ENCODE data around the gene FGFR3.

The FGFR3 gene

DNA sequence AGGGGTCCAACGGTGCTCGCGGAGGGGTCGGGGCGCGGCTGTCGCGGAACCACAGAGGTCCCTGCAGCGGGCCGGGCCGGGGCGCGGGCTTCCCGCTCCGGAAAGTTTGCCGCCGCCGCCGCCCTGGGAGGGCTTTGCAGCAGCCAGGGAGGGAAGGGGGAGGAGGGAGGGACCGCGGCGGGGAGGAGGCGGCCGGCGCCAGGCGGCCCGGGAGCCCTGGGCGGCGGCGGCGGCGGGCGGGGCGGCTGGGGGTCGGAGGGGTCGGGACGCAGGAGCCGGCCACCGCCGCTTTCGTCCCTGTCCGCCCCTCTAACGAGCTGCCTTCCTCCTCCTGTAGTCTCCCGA lies 375 bp downstream of the FGFR3 start:
- peak overlapping the region; percentile 31 for H3K4me3 ChIP-seq (replicated peaks; ENCODE audit: low read depth, low read length)
- DNase-seq (ENCODE audit: low read depth): peak; percentile 16
- TF ChIP-seq, protein P1, sequence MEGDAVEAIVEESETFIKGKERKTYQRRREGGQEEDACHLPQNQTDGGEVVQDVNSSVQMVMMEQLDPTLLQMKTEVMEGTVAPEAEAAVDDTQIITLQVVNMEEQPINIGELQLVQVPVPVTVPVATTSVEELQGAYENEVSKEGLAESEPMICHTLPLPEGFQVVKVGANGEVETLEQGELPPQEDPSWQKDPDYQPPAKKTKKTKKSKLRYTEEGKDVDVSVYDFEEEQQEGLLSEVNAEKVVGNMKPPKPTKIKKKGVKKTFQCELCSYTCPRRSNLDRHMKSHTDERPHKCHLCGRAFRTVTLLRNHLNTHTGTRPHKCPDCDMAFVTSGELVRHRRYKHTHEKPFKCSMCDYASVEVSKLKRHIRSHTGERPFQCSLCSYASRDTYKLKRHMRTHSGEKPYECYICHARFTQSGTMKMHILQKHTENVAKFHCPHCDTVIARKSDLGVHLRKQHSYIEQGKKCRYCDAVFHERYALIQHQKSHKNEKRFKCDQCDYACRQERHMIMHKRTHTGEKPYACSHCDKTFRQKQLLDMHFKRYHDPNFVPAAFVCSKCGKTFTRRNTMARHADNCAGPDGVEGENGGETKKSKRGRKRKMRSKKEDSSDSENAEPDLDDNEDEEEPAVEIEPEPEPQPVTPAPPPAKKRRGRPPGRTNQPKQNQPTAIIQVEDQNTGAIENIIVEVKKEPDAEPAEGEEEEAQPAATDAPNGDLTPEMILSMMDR (IDR thresholded peaks at IDR 0.05; ENCODE audit: low read length, missing control alignments): no peak

DNA sequence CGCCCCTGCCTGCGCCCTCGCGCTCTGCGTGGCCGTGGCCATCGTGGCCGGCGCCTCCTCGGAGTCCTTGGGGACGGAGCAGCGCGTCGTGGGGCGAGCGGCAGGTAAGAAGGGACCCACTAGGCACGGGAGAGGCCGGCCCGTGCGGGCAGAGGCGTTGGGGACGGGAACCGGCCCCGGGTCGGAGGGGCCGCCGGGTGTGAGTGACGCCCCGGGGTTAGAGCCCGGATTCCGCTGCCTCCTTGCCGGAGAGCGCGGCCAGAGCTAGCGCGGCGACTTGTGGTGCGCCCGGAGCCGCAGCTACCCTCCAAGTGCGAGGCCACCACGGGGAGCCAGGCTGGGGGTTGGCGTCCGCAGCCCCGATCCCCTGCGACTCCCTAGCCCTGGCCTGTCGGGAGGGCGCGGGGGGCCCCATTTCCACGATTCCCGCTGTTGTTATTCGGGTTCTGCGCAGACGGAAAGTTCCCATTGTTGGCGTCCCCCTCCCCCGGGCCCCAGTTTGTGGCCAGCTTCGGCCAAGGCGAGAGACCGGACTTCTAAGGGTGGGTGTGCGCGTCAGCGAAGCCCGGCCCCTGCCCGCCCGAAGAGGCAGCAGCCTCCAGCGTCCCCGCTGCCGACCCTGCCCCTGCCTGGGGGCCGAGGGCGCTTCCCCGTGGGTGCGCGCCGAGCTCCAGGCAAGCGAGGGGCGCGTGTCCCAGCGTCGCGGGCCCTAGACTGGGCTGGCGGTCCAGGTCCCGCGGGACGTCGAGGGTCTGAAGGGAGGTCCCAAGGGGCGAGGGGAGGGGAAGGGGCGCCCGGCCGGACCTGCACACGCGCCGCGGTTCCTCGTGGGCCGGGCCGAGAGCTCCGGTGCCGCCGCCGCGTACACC lies 1.1 kb downstream of the FGFR3 start:
- TF ChIP-seq, protein P1 (IDR thresholded peaks at IDR 0.05; ENCODE audit: low read length, missing control alignments): no peak
- peak; percentile 12 for DNase-seq (ENCODE audit: low read depth)
- peak overlapping the region; percentile 28 for H3K4me3 ChIP-seq (replicated peaks; ENCODE audit: low read depth, low read length)

DNA sequence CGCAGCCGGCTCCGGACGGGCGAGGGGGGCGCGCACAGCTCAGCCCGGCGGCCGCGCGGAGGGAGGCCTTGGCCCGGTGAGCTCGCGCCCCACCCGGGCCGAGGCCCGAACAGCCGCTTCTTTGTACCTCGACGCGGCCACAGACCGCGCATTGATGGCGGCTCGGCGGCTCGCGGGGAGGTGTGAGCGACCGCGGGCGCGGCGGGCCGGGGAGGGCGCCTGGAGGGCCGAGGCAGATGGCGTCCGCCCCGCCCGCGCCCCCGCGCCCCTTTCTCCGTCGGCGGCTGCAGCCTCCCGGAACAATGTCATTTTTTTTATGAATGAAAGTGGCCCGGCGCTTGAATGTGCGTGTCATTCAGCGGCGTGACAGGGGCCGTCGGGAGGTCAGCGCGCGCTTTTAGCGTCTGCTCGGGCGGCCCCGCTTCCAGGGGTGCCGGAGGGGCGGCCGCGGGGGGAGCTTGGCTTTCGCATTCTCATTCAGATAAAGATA lies 1.8 kb downstream of the FGFR3 start:
- TF ChIP-seq, protein P1 (IDR thresholded peaks at IDR 0.05; ENCODE audit: low read length, missing control alignments): no peak
- H3K4me3 ChIP-seq (replicated peaks; ENCODE audit: low read depth, low read length): no peak overlapping the region
- DNase-seq (ENCODE audit: low read depth): no peak

DNA sequence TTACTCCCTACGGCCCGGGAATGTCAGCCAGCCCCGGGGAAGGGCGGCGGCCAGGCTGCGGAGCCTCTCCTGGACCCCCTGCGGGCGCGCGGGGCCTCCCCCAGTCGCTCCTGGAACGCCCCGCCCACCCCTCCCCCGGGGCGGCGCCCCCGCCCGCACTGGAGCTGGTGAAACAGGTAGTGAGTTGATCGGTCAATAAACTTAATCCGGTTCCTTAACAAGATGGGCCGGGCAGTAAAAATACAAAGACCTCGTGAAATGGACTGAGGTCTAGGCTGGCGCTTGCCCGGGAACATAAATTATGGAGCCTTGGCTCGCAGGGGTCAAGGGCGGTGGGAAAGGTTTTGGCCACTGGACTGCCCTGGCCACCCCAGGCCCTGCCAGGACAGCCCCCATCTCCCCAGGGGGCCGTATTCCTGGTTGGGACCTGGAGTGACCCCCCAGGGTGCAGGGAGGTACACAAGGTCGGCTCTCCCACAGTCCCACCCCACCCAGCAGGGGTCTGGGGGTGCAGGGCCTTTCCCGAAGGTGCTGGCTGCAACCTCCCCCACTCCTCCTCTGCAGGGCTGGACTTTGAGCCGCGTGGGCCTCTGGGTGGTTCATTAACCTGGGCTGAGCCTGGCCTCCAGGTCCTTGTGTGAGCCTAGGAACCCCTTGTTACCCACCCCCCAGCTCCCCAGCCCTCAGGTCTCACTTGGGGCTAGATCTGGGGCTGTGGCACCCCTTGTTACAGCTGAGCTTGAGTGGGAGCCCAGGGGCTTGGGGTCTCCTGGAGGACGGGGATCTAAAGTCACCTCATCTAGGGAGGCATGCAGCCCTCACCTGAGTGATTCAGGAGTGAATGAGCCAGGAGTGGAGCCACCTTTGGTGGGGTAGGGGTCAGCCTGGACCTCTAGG lies 2.5 kb downstream of the FGFR3 start:
- DNase-seq (ENCODE audit: low read depth): no peak
- TF ChIP-seq, protein P1 (IDR thresholded peaks at IDR 0.05; ENCODE audit: low read length, missing control alignments): no peak
- no peak overlapping the region for H3K4me3 ChIP-seq (replicated peaks; ENCODE audit: low read depth, low read length)

DNA sequence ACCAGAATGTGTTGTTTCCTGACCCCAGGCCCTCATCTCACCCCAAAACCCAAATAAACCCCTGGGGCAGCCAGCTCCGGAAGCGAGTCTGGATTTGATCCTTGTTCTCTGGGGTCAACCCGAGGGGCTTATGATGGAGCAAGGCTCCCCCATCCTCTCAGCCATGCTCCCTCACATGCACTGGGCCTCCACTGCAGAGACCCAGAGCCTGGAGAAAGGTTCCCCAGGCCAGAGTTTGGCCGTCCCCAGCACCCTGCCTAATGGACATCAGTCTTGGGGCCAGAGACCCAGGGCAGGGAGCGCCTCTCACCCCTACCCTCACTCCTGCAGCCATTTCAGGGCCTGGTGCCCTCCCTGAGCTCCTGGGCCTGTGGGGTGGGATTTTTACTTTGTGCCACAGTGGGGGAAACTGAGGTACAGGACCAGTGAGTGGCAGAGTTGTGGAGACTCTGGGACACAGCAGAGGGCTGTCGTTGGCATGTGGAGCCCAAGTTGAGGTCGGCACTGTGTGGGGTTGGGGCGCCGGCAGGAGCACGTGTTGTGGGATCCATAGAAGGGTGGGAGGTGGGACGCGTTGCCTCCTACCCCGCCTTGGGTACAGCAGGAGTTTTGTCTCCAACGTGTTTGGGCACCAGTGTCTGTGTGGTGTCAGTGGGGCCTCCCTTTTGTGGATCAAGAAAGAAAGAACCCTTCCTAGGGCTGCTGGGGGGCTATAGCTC lies 3.6 kb downstream of the FGFR3 start:
- H3K4me3 ChIP-seq (replicated peaks; ENCODE audit: low read depth, low read length): no peak overlapping the region

DNA sequence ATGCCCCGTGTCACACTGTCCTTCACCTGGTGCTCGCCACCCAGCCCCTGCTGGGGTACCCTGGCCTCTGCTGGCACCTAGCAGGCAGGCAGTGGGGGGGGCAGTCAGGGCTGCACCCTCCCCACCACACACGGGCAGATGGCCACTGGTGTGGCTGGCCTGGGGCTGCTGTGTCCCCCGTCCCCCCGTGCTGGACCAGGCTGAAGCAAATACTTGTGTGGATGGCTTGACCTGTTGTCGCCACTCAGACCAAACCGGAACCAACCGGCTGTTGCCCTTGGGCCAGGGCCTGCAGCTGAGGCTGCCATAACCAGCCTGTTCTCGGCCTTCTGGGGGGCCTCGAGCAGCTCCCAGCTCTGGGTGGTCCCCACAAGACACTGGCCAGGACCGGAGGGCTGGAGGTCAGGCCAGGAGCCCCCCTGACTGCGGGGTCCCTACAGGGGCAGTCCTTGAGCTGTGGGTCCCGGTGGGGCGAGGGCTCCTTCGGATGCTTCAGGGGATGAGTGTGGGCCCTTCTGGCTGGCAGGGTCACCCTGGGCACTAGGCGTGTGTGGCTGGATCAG lies 4.3 kb downstream of the FGFR3 start:
- H3K4me3 ChIP-seq (replicated peaks; ENCODE audit: low read depth, low read length): no peak overlapping the region
- no peak for DNase-seq (ENCODE audit: low read depth)
- TF ChIP-seq, protein P1 (IDR thresholded peaks at IDR 0.05; ENCODE audit: low read length, missing control alignments): no peak

More for the DNA sequence above, 3.6 kb downstream of the FGFR3 start:
- TF ChIP-seq, protein P1 (IDR thresholded peaks at IDR 0.05; ENCODE audit: low read length, missing control alignments): no peak
- DNase-seq (ENCODE audit: low read depth): no peak
